Measurements from ENCODE around the gene PRICKLE4. TPM values are rescaled to one million over a fixed set of nuclear protein-coding genes. Genes with fewer than 3 reads are reported as not detected.

PRICKLE4 gene
- total and polyA plus RNA-seq, 2 of the 13 experiments (the other 11 are each of a cell fraction or from before 2014, with no cell fraction given): 0.92 to 1.2 TPM

- TF ChIP-seq ARID5B (CRISPR knock-in tag; IDR thresholded peaks at IDR 0.05): peak; percentile 55; the same call in 1 of the 2 replicates
- TF ChIP-seq PLRG1 (conservative IDR thresholded peaks at IDR 0.05): no peak
- no peak for TF ChIP-seq YY1 (IDR thresholded peaks at IDR 0.05; ENCODE audit: insufficient read depth, insufficient replicate concordance, low read depth, low read length)
- TF ChIP-seq ZNF713 (CRISPR knock-in tag; IDR thresholded peaks at IDR 0.05): no peak
- TF ChIP-seq RORA (CRISPR knock-in tag; IDR thresholded peaks at IDR 0.05): no peak
- TF ChIP-seq ELF1 (CRISPR knock-in tag; IDR thresholded peaks at IDR 0.05): peak; percentile 78
- TF ChIP-seq, protein P1, sequence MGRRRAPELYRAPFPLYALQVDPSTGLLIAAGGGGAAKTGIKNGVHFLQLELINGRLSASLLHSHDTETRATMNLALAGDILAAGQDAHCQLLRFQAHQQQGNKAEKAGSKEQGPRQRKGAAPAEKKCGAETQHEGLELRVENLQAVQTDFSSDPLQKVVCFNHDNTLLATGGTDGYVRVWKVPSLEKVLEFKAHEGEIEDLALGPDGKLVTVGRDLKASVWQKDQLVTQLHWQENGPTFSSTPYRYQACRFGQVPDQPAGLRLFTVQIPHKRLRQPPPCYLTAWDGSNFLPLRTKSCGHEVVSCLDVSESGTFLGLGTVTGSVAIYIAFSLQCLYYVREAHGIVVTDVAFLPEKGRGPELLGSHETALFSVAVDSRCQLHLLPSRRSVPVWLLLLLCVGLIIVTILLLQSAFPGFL (CRISPR knock-in tag; IDR thresholded peaks at IDR 0.05): no peak
- TF ChIP-seq AHR (CRISPR knock-in tag; IDR thresholded peaks at IDR 0.05): no peak
- TF ChIP-seq SATB2 (CRISPR knock-in tag; IDR thresholded peaks at IDR 0.05): no peak
- TF ChIP-seq, protein P2, sequence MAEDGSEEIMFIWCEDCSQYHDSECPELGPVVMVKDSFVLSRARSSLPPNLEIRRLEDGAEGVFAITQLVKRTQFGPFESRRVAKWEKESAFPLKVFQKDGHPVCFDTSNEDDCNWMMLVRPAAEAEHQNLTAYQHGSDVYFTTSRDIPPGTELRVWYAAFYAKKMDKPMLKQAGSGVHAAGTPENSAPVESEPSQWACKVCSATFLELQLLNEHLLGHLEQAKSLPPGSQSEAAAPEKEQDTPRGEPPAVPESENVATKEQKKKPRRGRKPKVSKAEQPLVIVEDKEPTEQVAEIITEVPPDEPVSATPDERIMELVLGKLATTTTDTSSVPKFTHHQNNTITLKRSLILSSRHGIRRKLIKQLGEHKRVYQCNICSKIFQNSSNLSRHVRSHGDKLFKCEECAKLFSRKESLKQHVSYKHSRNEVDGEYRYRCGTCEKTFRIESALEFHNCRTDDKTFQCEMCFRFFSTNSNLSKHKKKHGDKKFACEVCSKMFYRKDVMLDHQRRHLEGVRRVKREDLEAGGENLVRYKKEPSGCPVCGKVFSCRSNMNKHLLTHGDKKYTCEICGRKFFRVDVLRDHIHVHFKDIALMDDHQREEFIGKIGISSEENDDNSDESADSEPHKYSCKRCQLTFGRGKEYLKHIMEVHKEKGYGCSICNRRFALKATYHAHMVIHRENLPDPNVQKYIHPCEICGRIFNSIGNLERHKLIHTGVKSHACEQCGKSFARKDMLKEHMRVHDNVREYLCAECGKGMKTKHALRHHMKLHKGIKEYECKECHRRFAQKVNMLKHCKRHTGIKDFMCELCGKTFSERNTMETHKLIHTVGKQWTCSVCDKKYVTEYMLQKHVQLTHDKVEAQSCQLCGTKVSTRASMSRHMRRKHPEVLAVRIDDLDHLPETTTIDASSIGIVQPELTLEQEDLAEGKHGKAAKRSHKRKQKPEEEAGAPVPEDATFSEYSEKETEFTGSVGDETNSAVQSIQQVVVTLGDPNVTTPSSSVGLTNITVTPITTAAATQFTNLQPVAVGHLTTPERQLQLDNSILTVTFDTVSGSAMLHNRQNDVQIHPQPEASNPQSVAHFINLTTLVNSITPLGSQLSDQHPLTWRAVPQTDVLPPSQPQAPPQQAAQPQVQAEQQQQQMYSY (CRISPR knock-in tag; IDR thresholded peaks at IDR 0.05): no peak
- peak; percentile 35; the same call in 1 of the 2 replicates for TF ChIP-seq RFX1 (IDR thresholded peaks at IDR 0.05)
- TF ChIP-seq ADNP (CRISPR knock-in tag; IDR thresholded peaks at IDR 0.05): no peak
- TF ChIP-seq, protein P3, sequence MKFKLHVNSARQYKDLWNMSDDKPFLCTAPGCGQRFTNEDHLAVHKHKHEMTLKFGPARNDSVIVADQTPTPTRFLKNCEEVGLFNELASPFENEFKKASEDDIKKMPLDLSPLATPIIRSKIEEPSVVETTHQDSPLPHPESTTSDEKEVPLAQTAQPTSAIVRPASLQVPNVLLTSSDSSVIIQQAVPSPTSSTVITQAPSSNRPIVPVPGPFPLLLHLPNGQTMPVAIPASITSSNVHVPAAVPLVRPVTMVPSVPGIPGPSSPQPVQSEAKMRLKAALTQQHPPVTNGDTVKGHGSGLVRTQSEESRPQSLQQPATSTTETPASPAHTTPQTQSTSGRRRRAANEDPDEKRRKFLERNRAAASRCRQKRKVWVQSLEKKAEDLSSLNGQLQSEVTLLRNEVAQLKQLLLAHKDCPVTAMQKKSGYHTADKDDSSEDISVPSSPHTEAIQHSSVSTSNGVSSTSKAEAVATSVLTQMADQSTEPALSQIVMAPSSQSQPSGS (CRISPR knock-in tag; IDR thresholded peaks at IDR 0.05): no peak
- TF ChIP-seq JUND (CRISPR knock-in tag; IDR thresholded peaks at IDR 0.05): no peak
- TF ChIP-seq ATF3 (CRISPR knock-in tag; IDR thresholded peaks at IDR 0.05): no peak
- no peak; the same call in 1 of the 2 replicates for TF ChIP-seq ZNF607 (CRISPR knock-in tag; IDR thresholded peaks at IDR 0.05; ENCODE audit: borderline replicate concordance)
- TF ChIP-seq FOXM1 (CRISPR knock-in tag; IDR thresholded peaks at IDR 0.05): no peak
- TF ChIP-seq RBFOX2 (IDR thresholded peaks at IDR 0.05; ENCODE audit: low read depth, low read length): 0 out of 2 replicates have a peak, but pooled peaks have one; percentile 26
- TF ChIP-seq SOX5 (CRISPR knock-in tag; IDR thresholded peaks at IDR 0.05; ENCODE audit: borderline replicate concordance): peak; percentile 43; the same call in 1 of the 2 replicates
These were observed 11.9 kb upstream of the PRICKLE4 start (continued) for GRCh38 chr6:41768545-41769308.

All from HepG2 (cell line).